ENCODE measurements around the gene PRR7. TPM values are rescaled to one million over a fixed set of nuclear protein-coding genes. Genes with fewer than 3 reads are reported as not detected.
A peak's percentile ranks its signal among the peaks of the same experiment; 100 is the strongest.

PRR7 gene
- total and polyA plus RNA-seq, 7 donors = 0.39 to 3.8 (median 1.8) TPM

GRCh38 chr5:177423671-177424070 lies 22.9 kb upstream of the PRR7 start:
- DNase-seq (no peak), ATAC-seq (no peak)
- H3K4me1 ChIP-seq = peaks cover 14% of the 10 kb centered on the region
- intact Hi-C loops (cut with DNase I) = no loop called here
- WGBS, 3 donors = 83 to 88% (median 86%) methylated on average over 2 of the region's 2 CpGs
- no peaks in the 10 kb centered on the region for H3K36me3 ChIP-seq (ENCODE audit: insufficient read depth in 1 of 2, low read depth in 1 of 2)
- TF ChIP-seq, protein P1, sequence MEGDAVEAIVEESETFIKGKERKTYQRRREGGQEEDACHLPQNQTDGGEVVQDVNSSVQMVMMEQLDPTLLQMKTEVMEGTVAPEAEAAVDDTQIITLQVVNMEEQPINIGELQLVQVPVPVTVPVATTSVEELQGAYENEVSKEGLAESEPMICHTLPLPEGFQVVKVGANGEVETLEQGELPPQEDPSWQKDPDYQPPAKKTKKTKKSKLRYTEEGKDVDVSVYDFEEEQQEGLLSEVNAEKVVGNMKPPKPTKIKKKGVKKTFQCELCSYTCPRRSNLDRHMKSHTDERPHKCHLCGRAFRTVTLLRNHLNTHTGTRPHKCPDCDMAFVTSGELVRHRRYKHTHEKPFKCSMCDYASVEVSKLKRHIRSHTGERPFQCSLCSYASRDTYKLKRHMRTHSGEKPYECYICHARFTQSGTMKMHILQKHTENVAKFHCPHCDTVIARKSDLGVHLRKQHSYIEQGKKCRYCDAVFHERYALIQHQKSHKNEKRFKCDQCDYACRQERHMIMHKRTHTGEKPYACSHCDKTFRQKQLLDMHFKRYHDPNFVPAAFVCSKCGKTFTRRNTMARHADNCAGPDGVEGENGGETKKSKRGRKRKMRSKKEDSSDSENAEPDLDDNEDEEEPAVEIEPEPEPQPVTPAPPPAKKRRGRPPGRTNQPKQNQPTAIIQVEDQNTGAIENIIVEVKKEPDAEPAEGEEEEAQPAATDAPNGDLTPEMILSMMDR (IDR thresholded peaks at IDR 0.05) = no peak
- H3K9me3 ChIP-seq = no peaks in the 10 kb centered on the region
- H3K4me3 ChIP-seq = no peak overlapping the region
- no peaks in the 10 kb centered on the region for H3K27me3 ChIP-seq (ENCODE audit: insufficient read depth in 3 of 3, low read length in 2 of 3)
- H3K27ac ChIP-seq = no peak overlapping the region

GRCh38 chr5:177425196-177425800 lies 21.3 kb upstream of the PRR7 start:
- TF ChIP-seq, protein P1 (IDR thresholded peaks at IDR 0.05) = no peak
- Histone ChIP-seq H3K4me1 (peaks cover 14% of the 10 kb centered on the region), H3K27ac (peak overlapping the region; percentile 91), H3K27me3 (ENCODE audit: insufficient read depth in 3 of 3, low read length in 2 of 3) (no peaks in the 10 kb centered on the region), H3K4me3 (peak overlapping the region; percentile 73), H3K36me3 (ENCODE audit: insufficient read depth in 1 of 2, low read depth in 1 of 2) (no peaks in the 10 kb centered on the region), H3K9me3 (no peaks in the 10 kb centered on the region)
- DNase-seq (no peak), ATAC-seq (no peak)
- intact Hi-C loops (cut with DNase I) = no loop called here
- 48 to 60% (median 54%) methylated on average over 13 of the region's 13 CpGs for whole genome bisulfite sequencing, 3 donors

GRCh38 chr5:177425801-177426565 lies 20.6 kb upstream of the PRR7 start:
- 0 to 1% (median 0%) methylated on average over 44 to 52 of the region's 52 CpGs for WGBS, 3 donors
- Histone ChIP-seq H3K9me3 (no peaks in the 10 kb centered on the region), H3K27me3 (ENCODE audit: insufficient read depth in 3 of 3, low read length in 2 of 3) (no peaks in the 10 kb centered on the region), H3K4me3 (peak overlapping the region; percentile 73), H3K36me3 (ENCODE audit: insufficient read depth in 1 of 2, low read depth in 1 of 2) (peaks cover 0 to 2% of the 10 kb centered on the region in 2 donors), H3K4me1 (peaks cover 14% of the 10 kb centered on the region), H3K27ac (peak overlapping the region; percentile 91)
- TF ChIP-seq, protein P1 (IDR thresholded peaks at IDR 0.05) = no peak
- DNase-seq (peak; percentile 100), ATAC-seq (peak; percentile 96 to 98 (median 97))
- intact Hi-C loops (cut with DNase I) = no loop called here

- ATAC-seq = no peak
- Histone ChIP-seq H3K9me3 (no peaks in the 10 kb centered on the region), H3K36me3 (ENCODE audit: insufficient read depth in 1 of 2, low read depth in 1 of 2) (peaks cover 0 to 7% of the 10 kb centered on the region in 2 donors), H3K4me3 (peak within 1 kb of the TSS; percentile 81), H3K27me3 (ENCODE audit: insufficient read depth in 3 of 3, low read length in 2 of 3) (no peaks in the 10 kb centered on the region), H3K27ac (peak within 1 kb of the TSS; percentile 91), H3K4me1 (peaks cover 19% of the 10 kb centered on the region)
- WGBS, 3 donors = 0% methylated on average over 28 to 82 of the region's 82 CpGs
- TF ChIP-seq, protein P1 (IDR thresholded peaks at IDR 0.05) = no peak
- peak; percentile 59 to 75 for DNase-seq
- intact Hi-C loops (cut with DNase I) = no loop called here
Observed at GRCh38 chr5:177426566-177427210, 19.9 kb upstream of the PRR7 start, which contains the start of gene GRK6. GRK6 (plus strand) TSS chr5:177426676; CDS start chr5:177426846, 170 bp downstream.

Data from psoas muscle (tissue), 8 donors.